Measurements from ENCODE around the gene RPTN.

- TF ChIP-seq CTCF (IDR thresholded peaks at IDR 0.05) (no peak), POLR2A (IDR thresholded peaks at IDR 0.05) (no peak)
Observed at GRCh38 chr1:152160576-152160975, 1.5 kb upstream of the RPTN start.

Measured in esophagus squamous epithelium (tissue), 4 donors.